Adrenal gland (tissue), 12 donors: ENCODE results near the gene KIF5B. TPM values are rescaled to one million over a fixed set of nuclear protein-coding genes. Genes with fewer than 3 reads are reported as not detected.
"Not testable (repeated sequence)": the region's sequence is repeated elsewhere in the genome, so short reads cannot be mapped to it uniquely, and the experiment has no call there.

Source experiments
- DNase-seq, 7 donors: peaks; one replicate each; pipeline ENCODE4 v3.0.0-alpha.2; 2019 to 2020
- H3K27ac ChIP-seq, 5 donors: fragments of 200-600 bp; sonication (generic) in 4 of 5; 1 replicate in 3 of 5; 2 replicates in 2 of 5; pipeline versions ENCODE4 v1.5.1 to v1.8.0; 2016 to 2020; ENCODE audit warnings: mild to moderate bottlenecking in 1 of 5
- H3K27me3 ChIP-seq: fragments of 200-600 bp; 2 replicates; pipeline ENCODE4 v1.8.0; 2021
- H3K36me3 ChIP-seq, 2 donors: fragments of 200-600 bp; replicated peaks in 1 of 2; 1 replicate in 1 of 2; 2 replicates in 1 of 2; pipeline versions ENCODE4 v1.5.1 to v1.8.0; 2018 to 2022
- H3K4me1 ChIP-seq, 2 donors: fragments of 200-600 bp; replicated peaks in 1 of 2; 1 replicate in 1 of 2; 2 replicates in 1 of 2; pipeline versions ENCODE4 v1.5.1 to v1.8.0; 2018 to 2021
- H3K4me3 ChIP-seq, 4 donors: fragments of 200-600 bp; sonication (generic) in 3 of 4; one replicate each; pipeline ENCODE4 v1.5.1; 2016 to 2018
- H3K9me3 ChIP-seq, 3 donors: fragments of 200-600 bp; sonication (generic) in 1 of 3; replicated peaks in 1 of 3; 1 replicate in 2 of 3; 2 replicates in 1 of 3; pipeline versions ENCODE4 v1.5.1 to v1.8.0; 2016 to 2021
- CTCF ChIP-seq, 6 experiments: fragments of 450-650 bp in 4 of 6; fragments of 200-600 bp in 2 of 6; sonication (generic) in 1 of 6; IDR thresholded peaks; 1 replicate in 5 of 6; 2 replicates in 1 of 6; pipeline versions ENCODE4 v1.5.1 to v1.8.0; 2016 to 2021; ENCODE audit warnings: antibody characterized with exemption in 6 of 6, mild to moderate bottlenecking in 2 of 6, moderate library complexity in 1 of 6
- POLR2A ChIP-seq, 2 donors: fragments of 450-650 bp; IDR thresholded peaks; one replicate each; pipeline ENCODE4 v1.6.1; 2017; ENCODE audit warnings: antibody characterized with exemption in 2 of 2, mild to moderate bottlenecking in 2 of 2, moderate library complexity in 1 of 2
- WGBS, 4 donors: extraction: QIAGEN DNeasy Blood & Tissue Kit in 2 of 4; methylation state at CpG; one replicate each; pipeline versions ENCODE4 v1.1.5 to v1.1.7; 2013 to 2017; 5-methylcytosine and 5-hydroxymethylcytosine counted together
- intact Hi-C, 2 donors: fragments of 100-400 bp; cut with DNase I; formaldehyde crosslinking; loops; one replicate each; pipeline versions ENCODE4 v1.14.1 to v1.15.0; 2022 to 2023
- polyA plus RNA-seq, 3 donors: library from polyadenylated mRNA; stranded (reverse); fragments of 200-250 nt in 2 of 3; fragments of 350-450 nt in 1 of 3; fragmentation: Illumina TruSeq in 1 of 3; extraction: RNeasy Lipid Tissue Mini Kit (QIAGEN cat#74804) in 1 of 3; gene quantifications; one replicate each; pipeline ENCODE4 v1.2.3, GENCODE V29; 2013 to 2014
- total RNA-seq, 9 donors: library from RNA; depleted of rRNA in 4 of 9; stranded (reverse); fragments of >200 nt in 4 of 9; fragments of 120-200 nt in 1 of 9; fragmentation: NEBNext Ultra II Directional in 1 of 9; extraction: Animal tissue kit (Norgen Biotek cat#: 25700) in 1 of 9; gene quantifications; one replicate each; pipeline versions ENCODE4 v1.1.0 to v1.2.4, GENCODE V29; 2013 to 2023
- donor health status: healthy with polysubstance abuse.
- donor health status: Bipolar disorder and iron deficiency.
- donor health status: DM: yes; HTN: yes; CAD: no.
- donor health status: DM: no; HTN: no; CAD: no.
- donor health status: DM: no; HTN: no; CAD: no.
- donor health status: DM: yes; HTN: yes; CAD: no.

KIF5B gene
- total and polyA plus RNA-seq, 12 donors = 24.2 to 139 (median 81.7) TPM

- no peak for TF ChIP-seq POLR2A (IDR thresholded peaks at IDR 0.05)
- TF ChIP-seq CTCF (IDR thresholded peaks at IDR 0.05) = no peak
These were observed 48.0 kb upstream of the KIF5B start for GRCh38 chr10:32104181-32104580.

GRCh38 chr10:32103721-32104120, 47.5 kb upstream of the KIF5B start:
- no peaks in the 10 kb centered on the region for H3K36me3 ChIP-seq
- no peaks in the 10 kb centered on the region for H3K27me3 ChIP-seq
- no peak overlapping the region for H3K4me3 ChIP-seq
- no peak overlapping the region for H3K27ac ChIP-seq
- H3K9me3 ChIP-seq = no peaks in the 10 kb centered on the region
- intact Hi-C loops = no loop called here
- TF ChIP-seq POLR2A (IDR thresholded peaks at IDR 0.05) (no peak), CTCF (IDR thresholded peaks at IDR 0.05) (no peak)
- no peak for DNase-seq
- 64 to 73% (median 68%) methylated on average over 3 of the region's 3 CpGs for WGBS, 4 donors
- peaks cover 10 to 12% of the 10 kb centered on the region in 2 donors for H3K4me1 ChIP-seq

More at GRCh38 chr10:32104181-32104580, 48.0 kb upstream of the KIF5B start:
- 33 to 47% (median 44%) methylated on average over 3 of the region's 3 CpGs for WGBS, 4 donors
- peaks cover 10 to 12% of the 10 kb centered on the region in 2 donors for H3K4me1 ChIP-seq
- H3K27ac ChIP-seq = no peak overlapping the region
- no peaks in the 10 kb centered on the region for H3K36me3 ChIP-seq
- H3K4me3 ChIP-seq = no peak overlapping the region
- DNase-seq = peak in 1 of 7 donors; percentile 4
- intact Hi-C loops = no loop called here
- no peaks in the 10 kb centered on the region for H3K27me3 ChIP-seq
- no peaks in the 10 kb centered on the region for H3K9me3 ChIP-seq

- H3K27ac ChIP-seq, DNase-seq, H3K4me3 ChIP-seq, H3K9me3 ChIP-seq, intact Hi-C loops, H3K27me3 ChIP-seq, H3K36me3 ChIP-seq, H3K4me1 ChIP-seq: not testable (repeated sequence)
- 63 to 69% (median 66%) methylated on average over 4 of the region's 4 CpGs for WGBS, 4 donors
These were observed 42.5 kb upstream of the KIF5B start for GRCh38 chr10:32098566-32099259.

GRCh38 chr10:32095116-32095733, 39.0 kb upstream of the KIF5B start:
- no peak for TF ChIP-seq CTCF (IDR thresholded peaks at IDR 0.05)
- TF ChIP-seq POLR2A (IDR thresholded peaks at IDR 0.05) = no peak
- no peak for DNase-seq
- Histone ChIP-seq H3K36me3 (no peaks in the 10 kb centered on the region), H3K9me3 (no peaks in the 10 kb centered on the region), H3K27ac (no peak overlapping the region), H3K4me1 (no peaks in the 10 kb centered on the region), H3K27me3 (no peaks in the 10 kb centered on the region), H3K4me3 (no peak overlapping the region)
- WGBS, 4 donors = 94 to 100% (median 96%) methylated on average over 2 of the region's 2 CpGs
- intact Hi-C loops = no loop called here

GRCh38 chr10:32093650-32094049, 37.4 kb upstream of the KIF5B start:
- 93 to 100% (median 94%) methylated on average over 2 of the region's 2 CpGs for WGBS, 4 donors
- TF ChIP-seq CTCF (IDR thresholded peaks at IDR 0.05) = no peak
- no peak for TF ChIP-seq POLR2A (IDR thresholded peaks at IDR 0.05)
- intact Hi-C loops = no loop called here

More at GRCh38 chr10:32093650-32094049, 37.4 kb upstream of the KIF5B start:
- no peak overlapping the region for H3K27ac ChIP-seq
- no peaks in the 10 kb centered on the region for H3K9me3 ChIP-seq
- no peak for DNase-seq
- H3K4me1 ChIP-seq = no peaks in the 10 kb centered on the region
- H3K27me3 ChIP-seq = no peaks in the 10 kb centered on the region
- H3K36me3 ChIP-seq = no peaks in the 10 kb centered on the region
- H3K4me3 ChIP-seq = no peak overlapping the region
